Measurements from ENCODE around the gene ARID4B. TPM values are rescaled to one million over a fixed set of nuclear protein-coding genes. Genes with fewer than 3 reads are reported as not detected.

The ARID4B gene
- total and polyA plus RNA-seq, 2 of the 13 experiments (the other 11 are each of a cell fraction or from before 2014, with no cell fraction given): 9.7 to 24.6 TPM

DNA sequence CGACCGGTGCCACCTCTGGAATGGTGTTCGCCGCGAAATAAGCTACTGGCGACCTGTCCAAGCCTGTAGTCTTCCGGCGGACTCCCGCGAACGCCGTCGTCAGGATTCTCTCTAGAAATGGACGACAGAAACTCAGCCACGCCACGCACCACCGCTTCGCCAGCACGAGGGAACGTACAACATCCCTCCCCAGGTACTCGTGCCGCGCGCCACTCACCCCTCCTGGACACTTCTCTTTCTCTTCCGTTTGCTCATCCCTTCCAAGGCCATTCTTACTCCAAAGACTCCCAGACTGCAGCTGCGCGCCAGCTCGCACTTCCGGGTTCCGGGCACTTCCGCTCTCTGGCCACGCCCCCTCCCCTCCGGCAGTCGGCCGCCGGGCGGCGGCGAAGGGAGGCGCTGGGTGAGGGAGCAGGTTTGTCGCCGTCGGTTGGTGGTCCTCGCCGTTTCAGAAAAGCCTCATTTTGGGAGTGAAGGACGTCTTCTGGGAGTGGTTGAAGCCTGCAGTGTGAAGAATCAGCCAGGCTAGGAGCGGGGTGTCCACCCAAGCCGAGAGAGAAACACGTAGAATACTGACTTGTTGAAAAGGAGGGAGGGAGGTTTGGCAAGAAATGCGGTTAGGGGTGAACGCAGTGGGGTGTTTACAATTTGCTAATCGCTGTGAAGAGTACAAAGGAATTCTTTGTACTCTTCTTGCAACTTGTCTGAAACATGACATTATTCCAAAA is 166.9 kb downstream of the ARID4B start, which contains the start of gene RBM34 (continued):
- TF ChIP-seq, protein P1, sequence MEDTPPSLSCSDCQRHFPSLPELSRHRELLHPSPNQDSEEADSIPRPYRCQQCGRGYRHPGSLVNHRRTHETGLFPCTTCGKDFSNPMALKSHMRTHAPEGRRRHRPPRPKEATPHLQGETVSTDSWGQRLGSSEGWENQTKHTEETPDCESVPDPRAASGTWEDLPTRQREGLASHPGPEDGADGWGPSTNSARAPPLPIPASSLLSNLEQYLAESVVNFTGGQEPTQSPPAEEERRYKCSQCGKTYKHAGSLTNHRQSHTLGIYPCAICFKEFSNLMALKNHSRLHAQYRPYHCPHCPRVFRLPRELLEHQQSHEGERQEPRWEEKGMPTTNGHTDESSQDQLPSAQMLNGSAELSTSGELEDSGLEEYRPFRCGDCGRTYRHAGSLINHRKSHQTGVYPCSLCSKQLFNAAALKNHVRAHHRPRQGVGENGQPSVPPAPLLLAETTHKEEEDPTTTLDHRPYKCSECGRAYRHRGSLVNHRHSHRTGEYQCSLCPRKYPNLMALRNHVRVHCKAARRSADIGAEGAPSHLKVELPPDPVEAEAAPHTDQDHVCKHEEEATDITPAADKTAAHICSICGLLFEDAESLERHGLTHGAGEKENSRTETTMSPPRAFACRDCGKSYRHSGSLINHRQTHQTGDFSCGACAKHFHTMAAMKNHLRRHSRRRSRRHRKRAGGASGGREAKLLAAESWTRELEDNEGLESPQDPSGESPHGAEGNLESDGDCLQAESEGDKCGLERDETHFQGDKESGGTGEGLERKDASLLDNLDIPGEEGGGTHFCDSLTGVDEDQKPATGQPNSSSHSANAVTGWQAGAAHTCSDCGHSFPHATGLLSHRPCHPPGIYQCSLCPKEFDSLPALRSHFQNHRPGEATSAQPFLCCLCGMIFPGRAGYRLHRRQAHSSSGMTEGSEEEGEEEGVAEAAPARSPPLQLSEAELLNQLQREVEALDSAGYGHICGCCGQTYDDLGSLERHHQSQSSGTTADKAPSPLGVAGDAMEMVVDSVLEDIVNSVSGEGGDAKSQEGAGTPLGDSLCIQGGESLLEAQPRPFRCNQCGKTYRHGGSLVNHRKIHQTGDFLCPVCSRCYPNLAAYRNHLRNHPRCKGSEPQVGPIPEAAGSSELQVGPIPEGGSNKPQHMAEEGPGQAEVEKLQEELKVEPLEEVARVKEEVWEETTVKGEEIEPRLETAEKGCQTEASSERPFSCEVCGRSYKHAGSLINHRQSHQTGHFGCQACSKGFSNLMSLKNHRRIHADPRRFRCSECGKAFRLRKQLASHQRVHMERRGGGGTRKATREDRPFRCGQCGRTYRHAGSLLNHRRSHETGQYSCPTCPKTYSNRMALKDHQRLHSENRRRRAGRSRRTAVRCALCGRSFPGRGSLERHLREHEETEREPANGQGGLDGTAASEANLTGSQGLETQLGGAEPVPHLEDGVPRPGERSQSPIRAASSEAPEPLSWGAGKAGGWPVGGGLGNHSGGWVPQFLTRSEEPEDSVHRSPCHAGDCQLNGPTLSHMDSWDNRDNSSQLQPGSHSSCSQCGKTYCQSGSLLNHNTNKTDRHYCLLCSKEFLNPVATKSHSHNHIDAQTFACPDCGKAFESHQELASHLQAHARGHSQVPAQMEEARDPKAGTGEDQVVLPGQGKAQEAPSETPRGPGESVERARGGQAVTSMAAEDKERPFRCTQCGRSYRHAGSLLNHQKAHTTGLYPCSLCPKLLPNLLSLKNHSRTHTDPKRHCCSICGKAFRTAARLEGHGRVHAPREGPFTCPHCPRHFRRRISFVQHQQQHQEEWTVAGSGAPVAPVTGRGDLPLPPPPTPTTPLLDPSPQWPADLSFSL (CRISPR knock-in tag; IDR thresholded peaks at IDR 0.05): peak; percentile 42; the same call in 1 of the 2 replicates
- TF ChIP-seq, protein P2, sequence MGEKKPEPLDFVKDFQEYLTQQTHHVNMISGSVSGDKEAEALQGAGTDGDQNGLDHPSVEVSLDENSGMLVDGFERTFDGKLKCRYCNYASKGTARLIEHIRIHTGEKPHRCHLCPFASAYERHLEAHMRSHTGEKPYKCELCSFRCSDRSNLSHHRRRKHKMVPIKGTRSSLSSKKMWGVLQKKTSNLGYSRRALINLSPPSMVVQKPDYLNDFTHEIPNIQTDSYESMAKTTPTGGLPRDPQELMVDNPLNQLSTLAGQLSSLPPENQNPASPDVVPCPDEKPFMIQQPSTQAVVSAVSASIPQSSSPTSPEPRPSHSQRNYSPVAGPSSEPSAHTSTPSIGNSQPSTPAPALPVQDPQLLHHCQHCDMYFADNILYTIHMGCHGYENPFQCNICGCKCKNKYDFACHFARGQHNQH (CRISPR knock-in tag; IDR thresholded peaks at IDR 0.05): peak; percentile 92
- TF ChIP-seq, protein P3, sequence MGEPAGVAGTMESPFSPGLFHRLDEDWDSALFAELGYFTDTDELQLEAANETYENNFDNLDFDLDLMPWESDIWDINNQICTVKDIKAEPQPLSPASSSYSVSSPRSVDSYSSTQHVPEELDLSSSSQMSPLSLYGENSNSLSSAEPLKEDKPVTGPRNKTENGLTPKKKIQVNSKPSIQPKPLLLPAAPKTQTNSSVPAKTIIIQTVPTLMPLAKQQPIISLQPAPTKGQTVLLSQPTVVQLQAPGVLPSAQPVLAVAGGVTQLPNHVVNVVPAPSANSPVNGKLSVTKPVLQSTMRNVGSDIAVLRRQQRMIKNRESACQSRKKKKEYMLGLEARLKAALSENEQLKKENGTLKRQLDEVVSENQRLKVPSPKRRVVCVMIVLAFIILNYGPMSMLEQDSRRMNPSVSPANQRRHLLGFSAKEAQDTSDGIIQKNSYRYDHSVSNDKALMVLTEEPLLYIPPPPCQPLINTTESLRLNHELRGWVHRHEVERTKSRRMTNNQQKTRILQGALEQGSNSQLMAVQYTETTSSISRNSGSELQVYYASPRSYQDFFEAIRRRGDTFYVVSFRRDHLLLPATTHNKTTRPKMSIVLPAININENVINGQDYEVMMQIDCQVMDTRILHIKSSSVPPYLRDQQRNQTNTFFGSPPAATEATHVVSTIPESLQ (CRISPR knock-in tag; conservative IDR thresholded peaks at IDR 0.05): no peak
- TF ChIP-seq ZNF333 (CRISPR knock-in tag; IDR thresholded peaks at IDR 0.05; ENCODE audit: borderline replicate concordance): no peak
- TF ChIP-seq, protein P4, sequence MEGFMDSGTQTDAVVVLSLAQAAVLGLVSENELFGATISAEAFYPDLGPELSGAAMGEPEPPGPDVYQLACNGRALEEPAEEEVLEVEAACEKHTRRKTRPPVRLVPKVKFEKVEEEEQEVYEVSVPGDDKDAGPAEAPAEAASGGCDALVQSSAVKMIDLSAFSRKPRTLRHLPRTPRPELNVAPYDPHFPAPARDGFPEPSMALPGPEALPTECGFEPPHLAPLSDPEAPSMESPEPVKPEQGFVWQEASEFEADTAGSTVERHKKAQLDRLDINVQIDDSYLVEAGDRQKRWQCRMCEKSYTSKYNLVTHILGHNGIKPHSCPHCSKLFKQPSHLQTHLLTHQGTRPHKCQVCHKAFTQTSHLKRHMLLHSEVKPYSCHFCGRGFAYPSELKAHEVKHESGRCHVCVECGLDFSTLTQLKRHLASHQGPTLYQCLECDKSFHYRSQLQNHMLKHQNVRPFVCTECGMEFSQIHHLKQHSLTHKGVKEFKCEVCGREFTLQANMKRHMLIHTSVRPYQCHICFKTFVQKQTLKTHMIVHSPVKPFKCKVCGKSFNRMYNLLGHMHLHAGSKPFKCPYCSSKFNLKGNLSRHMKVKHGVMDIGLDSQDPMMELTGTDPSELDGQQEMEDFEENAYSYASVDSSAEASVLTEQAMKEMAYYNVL (CRISPR knock-in tag; IDR thresholded peaks at IDR 0.05; ENCODE audit: borderline replicate concordance): peak; percentile 94
- TF ChIP-seq POLR2A (IDR thresholded peaks at IDR 0.05; ENCODE audit: insufficient read depth in 1 of 2, low read depth in 2 of 2, low read length in 2 of 2): peak; percentile 90 to 96
- TF ChIP-seq ZNF10 (CRISPR knock-in tag; IDR thresholded peaks at IDR 0.05; ENCODE audit: borderline replicate concordance, low read depth): no peak
- TF ChIP-seq ZFP62 (CRISPR knock-in tag; IDR thresholded peaks at IDR 0.05): peak; percentile 88; the same call in 1 of the 2 replicates
- peak; percentile 89; the same call in 1 of the 2 replicates for TF ChIP-seq ZNF232 (CRISPR knock-in tag; IDR thresholded peaks at IDR 0.05; ENCODE audit: borderline replicate concordance)
- peak; percentile 88 for TF ChIP-seq HES4 (CRISPR knock-in tag; IDR thresholded peaks at IDR 0.05; ENCODE audit: borderline replicate concordance)
- TF ChIP-seq TEAD3 (CRISPR knock-in tag; optimal IDR thresholded peaks at IDR 0.05; ENCODE audit: borderline replicate concordance): peak; percentile 74
- no peak for TF ChIP-seq CREM (IDR thresholded peaks at IDR 0.05)
- TF ChIP-seq CREM (CRISPR knock-in tag; IDR thresholded peaks at IDR 0.05): no peak
- TF ChIP-seq EEA1 (CRISPR knock-in tag; IDR thresholded peaks at IDR 0.05; ENCODE audit: borderline replicate concordance): 0 out of 2 replicates have a peak, but pooled peaks have one; percentile 36

Measured in HepG2 (cell line).